OCI-M2 (cell line): Measurements from ENCODE around the gene WDPCP.
"Not testable (repeated sequence)": the region's sequence is repeated elsewhere in the genome, so short reads cannot be mapped to it uniquely, and the experiment has no call there.

ENCODE experiments used
- DNase-seq: peaks from one replicate; lab custom pipeline; 2025; ENCODE audit not compliant: unreplicated experiment; lab: John Stamatoyannopoulos, UW

Gene WDPCP

GRCh38 chr2:63544017-63544627, 44.2 kb downstream of the WDPCP start:
- no peak for DNase-seq

- no peak for DNase-seq
Measured at GRCh38 chr2:63539416-63540162, 48.7 kb downstream of the WDPCP start.

GRCh38 chr2:63538390-63538789, 49.9 kb downstream of the WDPCP start:
- DNase-seq = no peak

GRCh38 chr2:63537306-63537705, 51.0 kb downstream of the WDPCP start:
- no peak for DNase-seq

- no peak for DNase-seq
Measured at GRCh38 chr2:63530704-63531279, 57.5 kb downstream of the WDPCP start.

GRCh38 chr2:63525905-63526304, 62.4 kb downstream of the WDPCP start:
- DNase-seq = no peak

- DNase-seq = no peak
Measured at GRCh38 chr2:63522950-63523349, 65.3 kb downstream of the WDPCP start.

GRCh38 chr2:63520793-63521192, 67.5 kb downstream of the WDPCP start:
- no peak for DNase-seq

- no peak for DNase-seq
Measured at GRCh38 chr2:63514781-63515180, 73.5 kb downstream of the WDPCP start.

- no peak for DNase-seq
Measured at GRCh38 chr2:63514237-63514716, 74.0 kb downstream of the WDPCP start.

GRCh38 chr2:63506320-63506719, 82.0 kb downstream of the WDPCP start:
- no peak for DNase-seq

GRCh38 chr2:63503818-63504217, 84.5 kb downstream of the WDPCP start:
- no peak for DNase-seq

- no peak for DNase-seq
Measured at GRCh38 chr2:63500398-63500797, 87.9 kb downstream of the WDPCP start.

- no peak for DNase-seq
Measured at GRCh38 chr2:63497576-63497975, 90.7 kb downstream of the WDPCP start.

- DNase-seq = no peak
Measured at GRCh38 chr2:63494968-63495367, 93.3 kb downstream of the WDPCP start.

- DNase-seq = no peak
Measured at GRCh38 chr2:63494100-63494499, 94.2 kb downstream of the WDPCP start.

- no peak for DNase-seq
Measured at GRCh38 chr2:63488118-63488713, 100.1 kb downstream of the WDPCP start.

GRCh38 chr2:63486861-63487290, 101.4 kb downstream of the WDPCP start:
- no peak for DNase-seq

GRCh38 chr2:63484901-63485300, 103.4 kb downstream of the WDPCP start:
- DNase-seq = no peak

- no peak for DNase-seq
Measured at GRCh38 chr2:63484481-63484880, 103.8 kb downstream of the WDPCP start.

GRCh38 chr2:63477686-63478085, 110.6 kb downstream of the WDPCP start:
- DNase-seq = no peak

- DNase-seq = not testable (repeated sequence)
Measured at GRCh38 chr2:63469313-63469712, 119.0 kb downstream of the WDPCP start.
